Body of pancreas (tissue), 4 donors: ENCODE data around the gene GLYATL1B.

ENCODE experiments used
- POLR2A ChIP-seq, 3 donors: fragments of 450-650 bp; IDR thresholded peaks; one replicate each; pipeline ENCODE4 v1.6.1; 2016; ENCODE audit warnings: antibody characterized with exemption in 3 of 3, mild to moderate bottlenecking in 2 of 3
- TF ChIP-seq, protein P1 (sequence below), 7 experiments: fragments of 450-650 bp in 4 of 7; fragments of 200-600 bp in 3 of 7; sonication (generic) in 3 of 7; IDR thresholded peaks; one replicate each; pipeline ENCODE4 v1.5.1; 2016 to 2019; ENCODE audit warnings: antibody characterized with exemption in 7 of 7

DNA sequence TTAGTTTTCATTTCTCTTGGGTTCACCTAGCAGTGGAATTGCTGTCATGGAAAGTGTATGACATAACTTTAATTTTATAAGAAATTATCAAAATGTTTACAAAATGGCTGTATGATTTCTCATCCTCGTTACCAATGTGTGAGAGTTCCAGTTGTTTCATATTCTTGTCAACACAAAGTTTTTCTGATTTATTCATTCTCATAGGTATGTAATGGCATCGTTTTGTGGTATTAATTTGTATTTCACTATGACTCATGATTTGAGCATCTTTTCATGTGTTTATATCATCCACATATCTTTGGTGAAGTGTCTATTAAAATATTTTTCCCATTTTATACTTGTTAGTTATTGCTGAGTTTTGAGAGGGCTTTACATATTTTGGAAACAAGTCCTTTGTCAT, 26.4 kb downstream of the GLYATL1B start:
- TF ChIP-seq, protein P1, sequence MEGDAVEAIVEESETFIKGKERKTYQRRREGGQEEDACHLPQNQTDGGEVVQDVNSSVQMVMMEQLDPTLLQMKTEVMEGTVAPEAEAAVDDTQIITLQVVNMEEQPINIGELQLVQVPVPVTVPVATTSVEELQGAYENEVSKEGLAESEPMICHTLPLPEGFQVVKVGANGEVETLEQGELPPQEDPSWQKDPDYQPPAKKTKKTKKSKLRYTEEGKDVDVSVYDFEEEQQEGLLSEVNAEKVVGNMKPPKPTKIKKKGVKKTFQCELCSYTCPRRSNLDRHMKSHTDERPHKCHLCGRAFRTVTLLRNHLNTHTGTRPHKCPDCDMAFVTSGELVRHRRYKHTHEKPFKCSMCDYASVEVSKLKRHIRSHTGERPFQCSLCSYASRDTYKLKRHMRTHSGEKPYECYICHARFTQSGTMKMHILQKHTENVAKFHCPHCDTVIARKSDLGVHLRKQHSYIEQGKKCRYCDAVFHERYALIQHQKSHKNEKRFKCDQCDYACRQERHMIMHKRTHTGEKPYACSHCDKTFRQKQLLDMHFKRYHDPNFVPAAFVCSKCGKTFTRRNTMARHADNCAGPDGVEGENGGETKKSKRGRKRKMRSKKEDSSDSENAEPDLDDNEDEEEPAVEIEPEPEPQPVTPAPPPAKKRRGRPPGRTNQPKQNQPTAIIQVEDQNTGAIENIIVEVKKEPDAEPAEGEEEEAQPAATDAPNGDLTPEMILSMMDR (IDR thresholded peaks at IDR 0.05), result no peak
- TF ChIP-seq POLR2A (IDR thresholded peaks at IDR 0.05), result no peak
